Measurements from ENCODE around the gene PIGH.

GRCh38 chr14:67562776-67563150 lies 37.3 kb downstream of the PIGH start:
- TF ChIP-seq, protein P1, sequence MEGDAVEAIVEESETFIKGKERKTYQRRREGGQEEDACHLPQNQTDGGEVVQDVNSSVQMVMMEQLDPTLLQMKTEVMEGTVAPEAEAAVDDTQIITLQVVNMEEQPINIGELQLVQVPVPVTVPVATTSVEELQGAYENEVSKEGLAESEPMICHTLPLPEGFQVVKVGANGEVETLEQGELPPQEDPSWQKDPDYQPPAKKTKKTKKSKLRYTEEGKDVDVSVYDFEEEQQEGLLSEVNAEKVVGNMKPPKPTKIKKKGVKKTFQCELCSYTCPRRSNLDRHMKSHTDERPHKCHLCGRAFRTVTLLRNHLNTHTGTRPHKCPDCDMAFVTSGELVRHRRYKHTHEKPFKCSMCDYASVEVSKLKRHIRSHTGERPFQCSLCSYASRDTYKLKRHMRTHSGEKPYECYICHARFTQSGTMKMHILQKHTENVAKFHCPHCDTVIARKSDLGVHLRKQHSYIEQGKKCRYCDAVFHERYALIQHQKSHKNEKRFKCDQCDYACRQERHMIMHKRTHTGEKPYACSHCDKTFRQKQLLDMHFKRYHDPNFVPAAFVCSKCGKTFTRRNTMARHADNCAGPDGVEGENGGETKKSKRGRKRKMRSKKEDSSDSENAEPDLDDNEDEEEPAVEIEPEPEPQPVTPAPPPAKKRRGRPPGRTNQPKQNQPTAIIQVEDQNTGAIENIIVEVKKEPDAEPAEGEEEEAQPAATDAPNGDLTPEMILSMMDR (IDR thresholded peaks at IDR 0.05; ENCODE audit: poor library complexity) = no peak
- TF ChIP-seq EZH2 (IDR thresholded peaks at IDR 0.05; ENCODE audit: borderline replicate concordance) = no peak
- no peak for TF ChIP-seq EZH2phosphoT487 (IDR thresholded peaks at IDR 0.05; ENCODE audit: low read depth, severe bottlenecking, unreplicated experiment)

Measured in hepatocyte (in vitro differentiated cells).